Ishikawa (cell line): ENCODE measurements around the gene TPRKB.

Experiments
- RAD21 ChIP-seq: IDR thresholded peaks from 2 replicates; pipeline ENCODE4 v1.6.1; 2012; ENCODE audit warnings: low read depth

TPRKB gene

GRCh38 chr2:73679951-73680571 is 57.1 kb downstream of the TPRKB start:
- TF ChIP-seq RAD21: peak; percentile 68
